Measurements from ENCODE around the gene STXBP6.

- no peak for TF ChIP-seq POLR2A (IDR thresholded peaks at IDR 0.05; ENCODE audit: extremely low read depth, insufficient read length)
- TF ChIP-seq CTCF (IDR thresholded peaks at IDR 0.05; ENCODE audit: low read depth, low read length), result no peak
Observed at GRCh38 chr14:24887623-24888304, 162.2 kb downstream of the STXBP6 start.

All from NB4 (cell line).